HG03064 (cell line): ENCODE data around the gene ERFE.

ENCODE experiments used
- ATAC-seq: cut with Tn5 transposase; IDR thresholded peaks from one replicate; pipeline ENCODE4 v1.9.1; 2021; ENCODE audit warnings: low read depth; ENCODE audit not compliant: unreplicated experiment

The ERFE gene

DNA sequence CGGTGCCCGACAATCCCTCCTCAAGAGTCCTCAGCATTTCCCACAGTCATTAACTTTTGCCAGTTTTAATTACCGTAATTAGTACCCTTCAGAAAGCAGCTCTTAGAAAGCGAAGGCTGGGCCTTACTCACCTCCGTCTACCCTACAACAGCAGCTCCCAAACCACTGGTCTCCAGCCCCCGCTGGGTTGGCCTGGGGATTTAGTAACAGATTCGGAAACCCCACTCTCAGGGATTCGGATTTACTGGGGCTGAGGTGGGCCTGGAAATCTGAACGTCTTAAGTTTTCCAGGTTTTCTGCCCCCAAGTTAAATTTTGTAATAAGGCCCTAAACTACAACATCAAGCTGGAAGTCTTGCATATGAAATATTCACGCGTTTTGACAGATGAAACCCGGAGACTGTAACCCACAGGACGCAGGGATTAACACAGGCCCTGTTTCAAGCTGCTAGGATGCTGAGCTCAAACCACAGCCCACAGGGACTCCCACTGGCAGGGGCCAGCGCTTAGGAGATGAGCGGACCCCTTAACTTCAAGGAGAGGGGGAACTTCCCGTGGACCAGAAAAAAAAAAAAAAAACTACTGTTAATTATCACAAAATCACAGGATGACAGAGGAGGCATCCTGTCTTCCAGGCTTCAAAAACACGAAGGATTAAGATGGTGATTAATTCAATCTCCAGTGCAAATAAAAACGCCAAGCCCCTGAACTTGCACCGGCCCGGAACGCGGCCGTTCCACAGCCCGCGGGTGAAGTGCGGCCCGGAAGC, 43.7 kb downstream of the ERFE start:
- ATAC-seq: no peak

DNA sequence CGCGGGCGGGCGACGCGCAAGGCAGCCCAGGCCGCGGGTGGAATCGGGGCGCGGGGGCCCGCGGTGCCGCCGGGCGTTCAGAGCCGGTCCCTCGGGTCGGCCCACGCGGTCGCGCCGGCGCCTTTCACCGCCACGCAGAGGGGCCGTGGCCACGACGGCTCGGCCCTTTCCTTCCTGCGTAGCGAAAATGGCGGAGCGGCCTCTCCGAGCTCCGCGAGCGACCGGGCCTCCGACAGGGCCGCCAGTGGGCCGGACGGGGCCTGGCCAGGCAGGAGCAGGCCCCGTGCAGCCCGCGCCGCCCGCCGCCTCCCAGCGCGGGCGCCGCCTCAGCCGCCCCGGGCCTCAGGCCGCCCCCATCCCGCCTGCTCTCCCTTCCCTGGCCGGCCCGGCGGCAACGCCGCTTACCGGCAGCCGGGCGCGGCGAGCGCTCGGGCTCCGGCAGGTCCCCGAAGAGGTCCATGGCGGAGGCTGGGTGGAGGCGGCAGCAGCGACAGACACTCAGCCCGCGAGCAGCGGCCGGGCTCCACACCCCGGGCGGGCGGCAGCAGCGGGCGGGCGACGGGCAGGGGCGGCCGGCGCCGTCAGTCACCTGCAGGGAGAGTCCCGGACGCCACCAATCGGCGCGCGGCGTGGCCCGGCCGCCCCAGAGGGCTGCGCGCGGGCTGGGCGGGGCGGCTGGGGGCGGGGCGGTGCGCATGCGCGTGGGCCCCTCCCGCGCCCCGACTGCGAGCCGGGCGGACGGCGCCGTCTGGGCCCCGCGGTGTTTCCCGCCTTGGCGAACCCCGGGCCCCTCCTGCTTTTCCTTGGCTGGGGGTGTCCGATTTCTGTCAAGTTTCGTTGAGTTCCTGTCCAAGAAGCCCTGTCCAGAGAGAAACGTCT, 44.6 kb downstream of the ERFE start, which contains the start of gene ILKAP:
Gene ILKAP, minus strand, starts transcription at position 602 of the 879 bp plus-strand sequence. Its CDS starts 142 bp downstream, at position 460.
- ATAC-seq: peak; percentile 93

DNA sequence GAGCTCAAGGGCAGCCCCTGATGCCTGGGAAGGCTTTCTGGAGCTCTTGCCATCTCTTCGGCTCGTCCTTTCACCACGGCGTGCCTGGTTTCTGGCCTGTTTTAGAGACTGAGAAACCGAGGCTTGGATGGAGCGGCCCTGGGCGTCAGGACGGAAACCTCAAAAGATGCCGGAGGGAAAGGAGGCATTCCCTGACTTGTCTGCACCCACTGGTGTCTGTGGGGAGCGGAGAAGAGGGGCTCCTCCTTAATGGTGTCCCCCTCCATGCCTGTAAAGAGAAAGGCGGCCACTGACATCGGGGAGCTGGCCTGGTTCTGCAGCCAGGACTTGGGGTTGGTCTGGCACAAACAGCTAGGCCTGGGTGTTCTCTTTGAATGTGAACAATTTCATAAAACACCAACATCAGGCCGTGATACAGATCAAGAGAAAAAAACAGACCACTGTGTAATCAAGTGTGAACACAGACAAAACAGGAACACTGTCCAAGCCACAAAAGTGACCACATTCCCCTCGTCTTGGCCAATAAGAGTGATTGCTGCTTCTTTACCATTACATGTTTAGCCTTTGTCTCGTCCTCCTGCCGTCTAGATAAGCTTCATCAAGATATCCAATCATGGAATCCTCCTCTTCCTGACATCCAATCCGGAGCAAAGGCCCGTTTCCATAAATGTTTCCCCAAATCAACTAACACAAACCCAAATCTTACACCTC, 45.4 kb downstream of the ERFE start:
- no peak for ATAC-seq

DNA sequence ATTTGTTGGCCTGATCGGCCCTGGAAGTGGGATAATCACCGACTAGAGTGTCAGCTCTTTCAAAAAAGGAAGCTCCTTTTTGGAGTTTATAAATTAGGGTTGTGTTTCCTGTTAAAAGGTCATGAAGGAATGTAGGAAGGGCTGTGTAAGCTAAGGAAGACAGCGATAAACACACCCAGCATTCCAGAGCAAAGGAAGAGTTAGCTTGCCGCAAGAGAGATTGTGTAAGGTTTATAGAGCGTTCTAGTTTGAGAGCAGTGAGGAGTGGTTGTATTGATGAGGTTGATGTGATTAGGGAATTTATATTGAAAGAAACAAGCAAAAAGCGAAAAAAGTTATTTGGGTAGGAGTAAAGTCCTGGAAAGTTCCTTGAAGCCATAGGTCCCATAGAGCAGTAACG, 48.2 kb downstream of the ERFE start:
- ATAC-seq: no peak

DNA sequence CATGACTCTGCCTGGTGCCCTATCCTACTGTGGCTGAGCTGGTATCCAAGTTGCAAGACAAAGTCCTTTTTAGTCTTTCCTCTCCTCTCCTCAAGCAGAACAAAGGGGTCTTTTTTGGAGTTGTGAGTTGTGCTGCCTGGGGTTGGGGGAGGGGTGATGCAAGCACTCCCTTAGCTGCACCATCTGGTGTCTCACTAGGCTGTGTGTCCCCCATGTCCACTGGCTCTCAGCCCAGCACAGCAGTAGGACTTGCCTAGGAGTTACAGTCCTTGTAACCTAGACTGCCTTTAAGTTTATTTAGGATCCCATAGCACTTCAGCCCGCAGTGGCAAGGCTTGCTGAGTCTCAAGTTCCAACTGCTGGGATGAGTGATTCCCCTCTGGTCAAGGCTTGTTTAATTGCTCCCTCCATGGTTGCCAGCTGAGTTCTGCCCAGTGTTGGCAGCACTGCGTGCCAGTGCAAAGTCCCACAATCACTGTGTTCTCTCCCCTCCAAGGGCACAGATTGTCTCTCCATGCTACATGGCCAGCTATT, 57.9 kb downstream of the ERFE start:
- no peak for ATAC-seq
